Smooth muscle cell of bladder (primary cell): ENCODE measurements around the gene EFL1. TPM values are rescaled to one million over a fixed set of nuclear protein-coding genes. Genes with fewer than 3 reads are reported as not detected.

Experiments
- total RNA-seq: library from RNA; depleted of rRNA; stranded (reverse); fragments of >200 nt; gene quantifications from 2 replicates; pipeline ENCODE4 v1.2.3, GENCODE V29; 2014

EFL1 gene
- 15.9 and 17.7 TPM in 2 replicates for total RNA-seq

GRCh38 chr15:82262422-82263026 is at the start of gene EFL1, which contains the start of gene SAXO2:
EFL1 (minus strand) TSS chr15:82262734; CDS start chr15:82261778, 956 bp downstream.
SAXO2 (plus strand) TSS chr15:82262818; CDS start chr15:82262880, 62 bp downstream.

Other genes with a start within 250 kb of the EFL1 start
- 2.3 and 6.1 TPM in 2 replicates for gene MEX3B, start 216.7 kb downstream of the EFL1 start, total RNA-seq
- gene SAXO2, start 84 bp upstream of the EFL1 start, total RNA-seq: 0.65 and 3.1 TPM in 2 replicates
- 0.28 and 0.71 TPM in 2 replicates for gene GOLGA6L10, start 86.7 kb upstream of the EFL1 start, total RNA-seq
- gene GOLGA6L9, start 167.1 kb upstream of the EFL1 start, total RNA-seq: 1.1 and 1.4 TPM in 2 replicates